Adrenal gland (tissue), 5 donors: Measurements from ENCODE around the gene PPP2R5C.

Source experiments
- CTCF ChIP-seq, 6 experiments: fragments of 450-650 bp in 4 of 6; fragments of 200-600 bp in 2 of 6; sonication (generic) in 1 of 6; IDR thresholded peaks; 1 replicate in 5 of 6; 2 replicates in 1 of 6; pipeline versions ENCODE4 v1.5.1 to v1.8.0; 2016 to 2021; ENCODE audit warnings: antibody characterized with exemption in 6 of 6, mild to moderate bottlenecking in 2 of 6, moderate library complexity in 1 of 6
- POLR2A ChIP-seq, 2 donors: fragments of 450-650 bp; IDR thresholded peaks; one replicate each; pipeline ENCODE4 v1.6.1; 2017; ENCODE audit warnings: antibody characterized with exemption in 2 of 2, mild to moderate bottlenecking in 2 of 2, moderate library complexity in 1 of 2
- donor health status: DM: no; HTN: no; CAD: no.

- TF ChIP-seq CTCF (IDR thresholded peaks at IDR 0.05) (no peak), POLR2A (IDR thresholded peaks at IDR 0.05) (no peak)
Measured at GRCh38 chr14:101731187-101732080, 30.1 kb upstream of the PPP2R5C start.
